A673 (cell line): ENCODE data around the gene COBL.

ENCODE experiments used
- CTCF ChIP-seq: fragments of 300-800, 200-600 bp; sonication (generic); conservative IDR thresholded peaks from 2 replicates; pipeline ENCODE4 v1.5.1; 2017; ENCODE audit warnings: low read depth, mild to moderate bottlenecking, antibody characterized with exemption, low read length, moderate library complexity, mixed read lengths
- EZH2 ChIP-seq: fragments of 200-600 bp; sonication (generic); IDR thresholded peaks from 2 replicates; pipeline ENCODE4 v1.6.1; 2017; ENCODE audit warnings: borderline replicate concordance, low read depth, mild to moderate bottlenecking, mixed read lengths, antibody characterized with exemption, low read length; ENCODE audit not compliant: poor library complexity, severe bottlenecking

- TF ChIP-seq CTCF (no peak), EZH2 (no peak)
These were observed 183.9 kb downstream of the COBL start for GRCh38 chr7:51132661-51133060.
